ENCODE results near the gene TP73.

TP73 gene

DNA sequence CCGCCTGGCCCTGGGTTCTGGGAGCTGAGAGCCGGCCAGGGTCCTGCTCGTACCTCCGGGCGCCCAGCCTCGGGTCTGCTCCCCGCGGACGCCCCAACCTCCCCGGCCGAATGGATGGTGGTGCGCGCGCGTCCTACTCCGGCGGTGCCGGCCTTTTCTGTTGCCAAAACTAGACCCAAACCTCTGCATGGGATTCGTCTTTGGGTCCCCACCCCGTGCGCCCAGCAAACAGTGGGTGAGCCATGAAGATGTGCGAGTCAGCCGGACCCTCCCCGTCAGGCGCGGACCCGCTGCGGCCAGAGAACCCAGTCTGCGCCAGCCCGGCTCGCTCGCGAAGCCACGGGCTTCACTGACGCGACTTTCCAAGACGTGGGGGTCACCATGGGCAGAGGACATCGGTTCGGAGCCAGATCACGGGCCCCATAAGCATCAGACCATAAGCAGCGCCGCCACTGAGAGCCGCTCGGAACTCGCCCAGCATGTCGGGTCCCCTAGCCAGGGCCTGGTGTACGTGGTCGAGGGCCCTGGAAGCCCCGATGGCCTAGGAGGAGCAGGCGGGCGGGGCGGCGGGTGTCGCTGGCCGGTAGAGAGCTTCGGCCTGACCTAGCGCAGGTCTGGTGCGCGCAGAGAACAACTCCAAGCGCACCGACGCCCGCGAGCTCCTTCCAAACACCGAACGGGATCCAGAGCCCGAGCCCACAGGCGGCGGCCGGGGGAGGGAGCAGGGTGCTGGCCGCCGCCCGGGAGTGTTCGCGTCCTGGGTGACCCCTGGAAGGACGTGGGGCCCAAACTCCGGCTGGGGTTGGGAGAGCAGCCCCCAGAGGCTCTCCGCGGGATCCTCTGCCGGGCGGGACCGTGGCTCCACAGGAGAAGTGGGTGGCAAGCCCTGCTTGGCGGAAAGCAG, 1.0 kb upstream of the TP73 start:
- no peak for DNase-seq (ENCODE audit: low read depth in 3 of 3, low spot score in 1 of 3)

DNA sequence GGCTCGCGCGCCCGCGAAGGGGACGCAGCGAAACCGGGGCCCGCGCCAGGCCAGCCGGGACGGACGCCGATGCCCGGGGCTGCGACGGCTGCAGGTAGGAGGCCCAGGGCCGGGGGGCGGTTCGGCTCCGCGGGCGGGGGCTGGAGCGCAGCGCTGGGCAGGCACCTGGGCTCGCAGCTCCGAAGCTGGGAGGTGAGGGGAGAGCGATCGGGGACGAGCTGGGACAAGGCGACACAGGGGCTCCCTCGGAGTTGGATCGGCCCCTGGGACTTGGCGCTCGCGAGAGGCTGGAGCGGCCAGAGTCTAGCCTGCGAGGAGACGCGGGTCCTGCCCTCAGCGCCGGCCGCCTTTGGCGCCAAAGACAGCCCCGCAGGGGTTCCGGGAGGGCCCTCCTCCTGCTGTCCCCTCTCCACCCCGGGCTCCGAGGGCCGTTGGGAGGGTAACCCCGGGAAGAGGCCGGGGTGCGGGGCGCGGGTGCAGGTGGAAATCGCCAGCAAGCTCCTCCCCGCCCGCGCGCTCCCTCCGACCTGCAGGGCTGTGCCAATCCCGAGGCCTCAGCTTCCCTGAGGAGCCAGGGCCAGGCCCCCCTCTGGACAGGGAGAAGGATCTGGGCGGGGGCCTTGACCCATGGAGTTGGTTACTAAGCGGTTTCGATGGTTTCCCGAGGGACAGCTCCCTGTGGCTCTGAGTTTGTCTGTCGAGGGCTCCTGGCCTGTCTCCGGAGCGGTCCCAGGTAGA, 401 bp downstream of the TP73 start:
- DNase-seq (ENCODE audit: low read depth in 3 of 3, low spot score in 1 of 3), result no peak

DNA sequence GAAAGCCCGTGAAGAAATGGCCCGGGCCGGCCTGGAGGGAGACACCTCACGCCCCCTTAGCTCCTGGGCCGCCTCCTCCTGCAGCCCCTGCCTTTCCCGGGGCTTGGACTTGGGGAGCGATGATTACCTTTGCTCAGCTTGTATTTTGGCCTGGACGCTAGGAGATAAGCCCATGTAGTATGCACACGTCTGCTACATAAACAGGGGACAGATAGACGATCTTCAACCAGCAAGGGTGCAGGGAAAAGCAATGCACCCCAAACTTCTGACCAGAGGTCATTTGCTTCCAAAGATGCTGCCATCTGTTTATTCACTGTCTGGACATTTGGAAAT, 936 bp downstream of the TP73 start:
- DNase-seq (ENCODE audit: low read depth in 3 of 3, low spot score in 1 of 3), result no peak

DNA sequence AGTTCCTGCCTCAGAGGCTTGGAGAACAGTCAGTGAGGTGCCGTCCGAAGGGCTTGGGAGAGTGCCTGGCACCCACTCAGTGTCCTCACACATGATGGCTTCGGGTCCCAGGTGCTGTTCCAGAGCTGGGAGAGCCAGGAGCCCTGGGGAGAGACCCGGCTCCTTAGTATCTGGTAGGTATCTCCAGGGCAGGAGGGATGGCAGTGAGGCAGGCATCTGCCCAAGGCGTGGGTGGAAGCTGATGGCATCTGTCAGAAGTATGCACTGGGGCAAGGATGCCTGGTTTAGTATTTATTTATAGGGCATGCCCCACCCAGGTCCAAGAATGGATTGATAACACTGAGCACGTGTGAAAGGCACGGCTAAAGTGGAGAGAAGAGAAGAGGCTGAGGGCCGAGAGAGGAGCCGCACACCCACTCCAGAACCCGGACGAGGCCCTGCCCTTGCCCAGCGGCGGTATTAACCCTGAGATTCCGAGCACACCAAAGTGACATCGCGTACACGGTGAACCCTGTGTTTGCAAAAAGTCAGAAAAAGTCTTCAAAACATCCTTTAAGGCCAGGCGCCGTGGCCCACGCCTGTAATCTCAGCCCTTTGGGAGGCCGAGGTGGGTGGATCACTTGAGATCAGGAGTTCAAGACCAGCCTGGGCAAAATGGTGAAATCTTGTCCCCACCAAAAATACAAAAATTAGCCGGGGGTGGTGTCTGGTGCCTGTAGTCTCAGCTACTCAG, 2.4 kb downstream of the TP73 start:
- no peak for DNase-seq (ENCODE audit: low read depth in 3 of 3, low spot score in 1 of 3)

DNA sequence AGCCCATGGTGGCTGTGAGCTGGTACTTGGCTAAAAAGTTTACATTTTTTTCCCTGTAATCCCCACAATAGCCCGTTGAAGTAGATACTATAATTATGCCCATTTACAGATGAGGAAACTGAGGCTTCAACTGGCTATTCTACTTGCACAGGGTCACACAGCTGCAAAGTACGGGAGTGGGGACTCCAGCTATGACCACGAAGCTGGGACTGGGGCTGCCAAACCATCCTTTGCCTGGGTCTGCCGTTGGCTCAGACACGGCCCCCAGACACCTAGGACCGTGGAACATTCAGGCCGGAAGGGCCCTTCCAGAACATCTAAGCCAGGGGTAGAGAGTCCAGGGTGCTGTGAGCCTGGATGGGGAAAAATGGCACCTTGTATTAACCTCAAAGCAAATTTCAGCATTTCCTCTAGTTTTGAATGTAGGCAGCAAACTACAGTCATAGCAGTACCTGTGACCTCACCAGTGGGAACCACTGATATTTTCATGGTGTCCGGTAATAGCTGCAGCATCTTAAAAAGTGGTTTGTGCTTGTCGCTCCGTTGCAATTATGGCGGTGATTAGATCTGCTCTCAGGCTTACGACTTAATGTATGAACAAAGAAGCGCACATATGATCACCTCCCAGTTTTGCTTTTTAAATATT, 4.3 kb downstream of the TP73 start:
- no peak for DNase-seq (ENCODE audit: low read depth in 3 of 3, low spot score in 1 of 3)

DNA sequence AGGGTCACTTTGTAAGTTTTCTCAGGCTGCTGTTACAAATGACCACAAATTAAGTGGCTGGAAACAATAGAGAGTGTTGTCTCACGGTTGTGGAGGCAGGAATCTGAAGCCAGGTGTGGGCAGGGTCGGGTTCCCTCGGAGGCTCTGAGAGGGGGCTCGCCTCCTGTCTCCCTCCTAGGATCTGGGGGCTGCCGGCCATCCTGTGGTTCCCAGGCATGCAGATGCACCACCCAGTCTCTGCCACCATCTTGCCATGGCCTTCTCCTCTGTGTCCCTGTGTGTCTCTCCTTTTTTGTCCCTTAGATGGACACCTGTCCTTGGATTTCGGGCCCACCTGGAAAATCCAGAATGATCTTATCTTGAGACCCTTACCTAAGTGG, 4.8 kb downstream of the TP73 start:
- no peak for DNase-seq (ENCODE audit: low read depth in 3 of 3, low spot score in 1 of 3)

GRCh38 chr1:3657578-3658230, 5.4 kb downstream of the TP73 start:
- no peak for DNase-seq (ENCODE audit: low read depth in 3 of 3, low spot score in 1 of 3)

DNA sequence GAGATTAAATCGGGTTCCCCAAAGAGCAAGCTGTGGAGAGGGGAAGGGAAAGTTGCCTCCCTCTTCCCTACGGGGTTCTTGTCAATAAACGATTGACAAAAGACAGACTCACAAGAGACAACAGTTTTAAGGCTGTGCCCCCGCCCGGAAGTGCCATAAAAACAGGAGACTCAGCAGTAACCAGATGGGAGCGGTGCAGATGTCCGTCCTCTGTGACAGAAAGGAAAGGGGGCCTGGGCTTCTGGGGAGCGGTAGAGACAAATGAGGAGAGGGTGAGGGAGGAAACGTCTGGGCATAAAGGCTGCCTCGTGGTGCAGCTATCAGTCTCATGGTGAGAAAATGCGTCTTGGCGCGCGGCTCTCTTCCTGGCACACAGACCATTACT, 5.9 kb downstream of the TP73 start:
- no peak for DNase-seq (ENCODE audit: low read depth in 3 of 3, low spot score in 1 of 3)

DNA sequence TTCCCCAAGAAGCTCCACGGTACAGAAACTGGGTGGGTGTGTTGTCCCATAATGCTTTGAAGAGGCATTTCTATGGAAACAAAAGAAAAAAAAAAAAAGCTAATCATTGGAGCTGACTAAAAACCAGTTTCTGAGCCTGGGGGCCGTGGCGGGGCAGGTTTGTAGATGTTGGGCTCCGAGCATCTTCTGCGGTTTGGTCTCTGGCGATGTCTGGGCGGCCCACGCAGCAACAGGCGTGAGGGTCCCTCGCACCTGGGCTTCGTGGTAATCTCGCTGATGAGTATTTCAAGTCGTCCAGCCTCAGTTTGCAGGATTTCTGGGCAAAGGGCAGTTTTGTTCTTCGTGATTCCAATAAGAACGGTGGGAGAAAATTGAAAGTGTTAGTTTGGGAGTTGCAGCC, 6.8 kb downstream of the TP73 start:
- no peak for DNase-seq (ENCODE audit: low read depth in 3 of 3, low spot score in 1 of 3)

GRCh38 chr1:3660704-3661103, 8.4 kb downstream of the TP73 start:
- DNase-seq (ENCODE audit: low read depth in 3 of 3, low spot score in 1 of 3), result no peak

GRCh38 chr1:3661631-3662030, 9.3 kb downstream of the TP73 start:
- no peak for DNase-seq (ENCODE audit: low read depth in 3 of 3, low spot score in 1 of 3)

GRCh38 chr1:3662080-3662671, 9.9 kb downstream of the TP73 start:
- no peak for DNase-seq (ENCODE audit: low read depth in 3 of 3, low spot score in 1 of 3)

DNA sequence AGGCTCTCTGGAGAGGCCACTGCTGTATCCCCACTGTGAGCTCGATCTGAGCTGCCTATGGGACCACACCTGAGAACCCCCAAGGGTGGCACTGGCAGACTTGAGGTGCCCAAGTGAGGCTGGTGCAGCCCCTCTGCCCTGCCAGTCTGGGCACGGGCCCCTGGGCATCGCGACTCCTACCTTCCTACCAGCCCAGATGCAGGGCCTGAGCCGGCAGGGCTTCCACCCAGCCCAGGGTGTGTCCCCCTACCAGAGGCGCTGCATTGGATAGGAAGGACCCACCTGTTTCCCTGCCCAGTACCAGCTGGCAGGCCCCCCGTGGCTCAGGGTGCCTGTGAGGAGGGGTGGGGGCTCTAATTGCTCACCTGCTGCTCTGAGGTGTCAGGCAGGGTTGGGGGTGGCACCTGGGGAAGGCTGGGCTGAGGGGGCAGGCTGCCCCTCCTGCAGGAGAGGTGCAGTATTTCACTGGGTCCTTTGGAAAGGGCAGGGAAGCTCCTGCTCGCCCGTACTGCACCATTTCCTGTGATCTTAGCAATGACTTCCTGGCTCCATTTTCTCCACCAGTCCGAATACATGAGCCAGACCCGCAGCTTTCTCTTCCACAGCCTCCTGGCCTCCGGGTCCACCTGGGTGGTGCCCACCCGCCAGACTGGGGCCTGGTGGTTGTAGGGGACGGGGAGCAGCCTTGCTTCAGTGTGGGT, 11.8 kb downstream of the TP73 start:
- DNase-seq (ENCODE audit: low read depth in 3 of 3, low spot score in 1 of 3), result no peak

DNA sequence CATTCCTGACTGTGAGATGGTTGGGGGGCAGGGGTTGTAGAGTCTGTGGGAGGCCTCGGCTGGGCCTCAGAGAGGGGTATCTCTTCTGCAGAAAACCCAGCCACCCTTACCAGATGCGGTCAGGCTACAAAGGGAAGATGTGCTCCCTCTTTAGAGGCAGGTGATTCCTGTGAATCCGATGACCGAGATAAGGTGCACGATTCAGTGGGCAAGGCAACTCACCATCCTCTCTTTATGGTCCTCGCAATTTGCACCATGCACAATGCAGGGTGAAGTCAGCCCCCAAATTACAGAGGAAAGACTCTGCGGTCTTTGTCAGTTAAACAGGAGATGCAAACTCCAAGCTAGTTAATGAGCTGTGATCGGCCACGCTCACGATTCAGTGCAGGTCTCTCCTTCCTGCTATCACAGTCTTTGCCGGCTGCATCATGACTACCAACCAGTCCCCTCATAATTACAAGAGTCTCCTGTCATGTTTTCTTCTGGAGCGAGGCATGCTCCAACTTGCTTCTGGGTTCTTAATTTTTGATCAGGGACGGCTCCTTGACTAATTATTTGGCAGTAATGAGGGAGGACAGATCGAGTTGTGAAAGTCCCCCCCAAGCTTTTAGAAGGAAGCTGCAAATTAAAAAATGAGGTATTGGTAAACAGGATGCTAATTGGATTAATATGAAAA, 12.5 kb downstream of the TP73 start:
- DNase-seq (ENCODE audit: low read depth in 3 of 3, low spot score in 1 of 3), result no peak

GRCh38 chr1:3668148-3668547, 15.8 kb downstream of the TP73 start:
- DNase-seq (ENCODE audit: low read depth in 3 of 3, low spot score in 1 of 3), result no peak

GRCh38 chr1:3668585-3669300, 16.4 kb downstream of the TP73 start:
- no peak for DNase-seq (ENCODE audit: low read depth in 3 of 3, low spot score in 1 of 3)

GRCh38 chr1:3669421-3669821, 17.1 kb downstream of the TP73 start:
- no peak for DNase-seq (ENCODE audit: low read depth in 3 of 3, low spot score in 1 of 3)

DNA sequence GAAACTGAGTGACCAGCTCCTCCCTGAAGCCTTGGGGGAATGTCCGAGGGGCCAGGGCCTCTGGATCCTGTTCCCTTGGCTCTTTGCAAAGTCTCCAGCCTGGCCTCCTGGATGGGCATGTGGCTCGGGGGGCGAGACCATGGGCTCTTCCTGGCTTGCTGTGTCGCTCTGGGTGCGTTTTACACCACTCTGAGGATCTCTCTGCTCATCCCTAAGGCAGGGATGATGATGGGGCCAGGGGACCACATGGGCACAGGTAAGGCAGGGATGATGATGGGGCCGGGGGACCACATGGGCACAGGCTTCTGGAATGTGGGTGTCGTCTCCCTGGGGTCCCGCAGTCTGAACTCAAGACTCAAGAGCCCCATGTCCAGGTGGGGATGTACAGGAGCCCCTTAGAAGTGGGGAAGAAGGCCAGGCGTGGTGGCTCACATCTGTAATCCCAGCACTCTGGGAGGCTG, 17.7 kb downstream of the TP73 start:
- DNase-seq (ENCODE audit: low read depth in 3 of 3, low spot score in 1 of 3), result no peak

DNA sequence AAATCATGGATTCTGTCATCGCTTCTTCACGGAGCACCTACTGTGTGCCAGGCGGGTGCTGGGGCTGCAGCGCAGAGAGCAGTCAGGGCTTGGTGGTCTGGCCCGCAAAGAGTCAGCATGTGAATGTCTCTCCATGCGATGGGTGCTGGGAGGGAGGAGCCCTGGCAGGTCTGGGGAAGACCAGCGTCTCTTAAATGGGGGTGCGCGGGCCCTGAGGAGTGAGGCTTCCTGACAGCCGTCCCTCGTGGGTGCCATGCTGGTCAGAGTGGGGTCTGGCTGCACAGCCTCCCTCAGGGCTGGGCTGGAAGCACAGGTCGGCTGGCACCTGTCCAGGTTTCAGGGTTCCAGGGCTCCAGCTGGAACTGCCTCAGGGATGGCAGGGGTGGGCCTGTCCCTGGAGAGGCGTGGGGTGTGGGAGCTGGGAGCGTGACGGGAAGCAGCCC, 18.5 kb downstream of the TP73 start:
- DNase-seq (ENCODE audit: low read depth in 3 of 3, low spot score in 1 of 3), result no peak

All from stimulated activated CD4-positive, alpha-beta T cell treated with anti-CD3 and anti-CD28 coated beads, TNF-alpha, amount 100 ng/mL, for 1 hour (primary cell).